Measurements from ENCODE around the gene HOMER1.
A peak's percentile ranks its signal among the peaks of the same experiment; 100 is the strongest.

The HOMER1 gene

DNA sequence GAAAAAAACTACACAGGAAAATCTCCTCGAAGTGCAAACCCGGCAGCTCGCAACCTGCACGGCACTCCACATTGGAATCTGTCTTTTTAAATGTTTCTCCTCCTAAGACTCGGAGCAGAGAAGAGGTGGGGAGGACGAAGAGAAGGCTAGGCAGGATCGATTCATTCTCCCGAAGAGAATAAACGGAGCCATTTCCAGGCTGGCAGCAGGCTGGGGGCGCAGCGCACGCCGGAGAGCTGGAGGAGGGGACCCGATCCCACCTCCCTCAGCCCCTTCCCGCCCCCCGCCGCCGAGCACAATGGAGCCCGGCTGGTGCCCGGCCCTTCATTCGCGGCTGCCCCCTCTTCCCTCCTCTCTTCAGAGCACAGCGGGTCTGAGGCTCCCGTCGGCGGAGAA lies 628 bp downstream of the HOMER1 start:
- Histone ChIP-seq H3K4me2 (ENCODE audit: low read length) (peak overlapping the region; percentile 86), H4K20me1 (ENCODE audit: insufficient read depth, low read length) (no peaks in the 10 kb centered on the region), H3K9ac (ENCODE audit: low read length) (peak overlapping the region; percentile 73), H3K4me1 (ENCODE audit: low read length) (peaks cover 28% of the 10 kb centered on the region), H2AFZ (ENCODE audit: low read depth, low read length) (peak overlapping the region; percentile 77; the same call in 1 of the 2 replicates), H3K27me3 (ENCODE audit: low read depth, low read length) (no peaks in the 10 kb centered on the region), H3K36me3 (replicated peaks; ENCODE audit: low read depth, low read length) (no peaks in the 10 kb centered on the region), H3K79me2 (ENCODE audit: low read length) (peaks cover 41% of the 10 kb centered on the region), H3K4me3 (ENCODE audit: low read length) (peak overlapping the region; percentile 78), H3K9me3 (ENCODE audit: insufficient read depth, low read length) (no peaks in the 10 kb centered on the region), H3K27ac (ENCODE audit: low read length) (0 out of 2 replicates have a peak overlapping the region, but pooled peaks have one; percentile 73)
- TF ChIP-seq, protein P1, sequence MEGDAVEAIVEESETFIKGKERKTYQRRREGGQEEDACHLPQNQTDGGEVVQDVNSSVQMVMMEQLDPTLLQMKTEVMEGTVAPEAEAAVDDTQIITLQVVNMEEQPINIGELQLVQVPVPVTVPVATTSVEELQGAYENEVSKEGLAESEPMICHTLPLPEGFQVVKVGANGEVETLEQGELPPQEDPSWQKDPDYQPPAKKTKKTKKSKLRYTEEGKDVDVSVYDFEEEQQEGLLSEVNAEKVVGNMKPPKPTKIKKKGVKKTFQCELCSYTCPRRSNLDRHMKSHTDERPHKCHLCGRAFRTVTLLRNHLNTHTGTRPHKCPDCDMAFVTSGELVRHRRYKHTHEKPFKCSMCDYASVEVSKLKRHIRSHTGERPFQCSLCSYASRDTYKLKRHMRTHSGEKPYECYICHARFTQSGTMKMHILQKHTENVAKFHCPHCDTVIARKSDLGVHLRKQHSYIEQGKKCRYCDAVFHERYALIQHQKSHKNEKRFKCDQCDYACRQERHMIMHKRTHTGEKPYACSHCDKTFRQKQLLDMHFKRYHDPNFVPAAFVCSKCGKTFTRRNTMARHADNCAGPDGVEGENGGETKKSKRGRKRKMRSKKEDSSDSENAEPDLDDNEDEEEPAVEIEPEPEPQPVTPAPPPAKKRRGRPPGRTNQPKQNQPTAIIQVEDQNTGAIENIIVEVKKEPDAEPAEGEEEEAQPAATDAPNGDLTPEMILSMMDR (IDR thresholded peaks at IDR 0.05; ENCODE audit: low read depth, low read length) = no peak
- no peak for TF ChIP-seq EZH2phosphoT487 (IDR thresholded peaks at IDR 0.05; ENCODE audit: low read depth)

DNA sequence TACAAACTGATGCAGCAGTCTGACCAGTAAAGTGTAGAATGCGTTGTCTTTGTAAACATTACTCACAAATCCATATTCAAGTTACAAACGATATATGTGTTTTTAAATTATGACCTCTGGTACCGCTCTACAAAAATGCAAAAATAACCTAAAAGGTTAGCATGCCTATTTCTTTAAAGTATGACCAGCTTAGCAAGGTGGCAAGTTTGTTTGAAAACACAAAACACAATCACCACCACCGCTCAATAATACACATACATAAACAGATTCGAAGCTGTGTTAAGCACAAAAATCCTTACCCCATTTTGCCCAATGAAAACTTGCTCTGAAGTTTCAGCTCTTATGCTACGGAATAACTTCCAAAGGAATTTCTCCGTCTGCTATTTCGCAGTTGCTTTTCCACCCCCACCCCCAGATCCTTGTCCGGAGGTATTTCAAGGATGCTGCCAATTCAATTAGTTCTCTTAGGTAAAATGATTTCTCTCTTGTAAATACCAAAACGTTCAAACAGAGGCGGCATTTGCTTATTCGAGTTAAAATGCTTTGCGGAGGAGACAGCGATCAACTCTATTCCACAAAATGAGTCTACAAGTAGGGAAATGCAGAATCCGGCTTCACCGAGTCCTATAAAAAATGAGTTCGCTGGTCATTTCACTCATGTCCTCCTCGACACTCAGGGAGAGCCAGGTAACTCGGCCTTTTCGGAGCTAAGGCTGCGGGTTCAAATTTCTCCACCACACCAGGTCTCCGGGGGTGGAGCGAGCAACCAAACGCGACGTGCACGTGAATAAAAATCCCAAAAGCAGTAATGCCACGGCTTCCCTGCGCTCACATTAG lies 1.2 kb downstream of the HOMER1 start:
- no peaks in the 10 kb centered on the region for H3K9me3 ChIP-seq (ENCODE audit: insufficient read depth, low read length)
- no peaks in the 10 kb centered on the region for H4K20me1 ChIP-seq (ENCODE audit: insufficient read depth, low read length)
- H3K4me2 ChIP-seq (ENCODE audit: low read length) = peak overlapping the region; percentile 86
- no peaks in the 10 kb centered on the region for H3K36me3 ChIP-seq (replicated peaks; ENCODE audit: low read depth, low read length)
- H3K79me2 ChIP-seq (ENCODE audit: low read length) = peaks cover 41% of the 10 kb centered on the region
- H2AFZ ChIP-seq (ENCODE audit: low read depth, low read length) = no peak overlapping the region
- H3K27me3 ChIP-seq (ENCODE audit: low read depth, low read length) = no peaks in the 10 kb centered on the region
- no peak overlapping the region for H3K27ac ChIP-seq (ENCODE audit: low read length)
- peak overlapping the region; percentile 78 for H3K4me3 ChIP-seq (ENCODE audit: low read length)
- TF ChIP-seq, protein P1 (IDR thresholded peaks at IDR 0.05; ENCODE audit: low read depth, low read length) = no peak
- TF ChIP-seq EZH2phosphoT487 (IDR thresholded peaks at IDR 0.05; ENCODE audit: low read depth) = no peak
- H3K9ac ChIP-seq (ENCODE audit: low read length) = peak overlapping the region; percentile 73
- H3K4me1 ChIP-seq (ENCODE audit: low read length) = peaks cover 26% of the 10 kb centered on the region

DNA sequence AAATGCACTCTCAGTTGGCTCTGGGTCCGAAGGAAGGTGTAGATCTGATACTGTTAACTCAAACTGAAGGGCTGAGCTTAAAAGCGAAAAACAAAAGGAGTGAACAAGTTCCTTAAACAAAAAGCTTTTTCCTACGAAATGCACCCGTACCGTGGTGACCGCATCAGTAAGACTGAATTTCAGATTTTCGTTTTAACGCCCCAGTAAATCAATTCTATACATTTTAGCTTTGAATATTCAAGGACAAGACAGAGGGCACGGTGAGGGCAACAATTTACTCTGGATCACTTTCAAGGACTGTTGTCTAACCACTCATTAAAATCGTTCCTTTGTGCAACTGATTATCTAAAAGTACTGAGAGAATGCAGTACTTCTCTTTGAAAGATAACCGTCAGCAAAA lies 1.9 kb downstream of the HOMER1 start:
- H3K27me3 ChIP-seq (ENCODE audit: low read depth, low read length) = no peaks in the 10 kb centered on the region
- H3K36me3 ChIP-seq (replicated peaks; ENCODE audit: low read depth, low read length) = no peaks in the 10 kb centered on the region
- no peaks in the 10 kb centered on the region for H3K9me3 ChIP-seq (ENCODE audit: insufficient read depth, low read length)
- H3K4me2 ChIP-seq (ENCODE audit: low read length) = peak overlapping the region; percentile 86
- H2AFZ ChIP-seq (ENCODE audit: low read depth, low read length) = no peak overlapping the region
- no peak for TF ChIP-seq EZH2phosphoT487 (IDR thresholded peaks at IDR 0.05; ENCODE audit: low read depth)
- TF ChIP-seq, protein P1 (IDR thresholded peaks at IDR 0.05; ENCODE audit: low read depth, low read length) = no peak
- peaks cover 44% of the 10 kb centered on the region for H3K79me2 ChIP-seq (ENCODE audit: low read length)
- H3K4me1 ChIP-seq (ENCODE audit: low read length) = peaks cover 20% of the 10 kb centered on the region
- H3K4me3 ChIP-seq (ENCODE audit: low read length) = peak overlapping the region; percentile 78
- no peak overlapping the region for H3K9ac ChIP-seq (ENCODE audit: low read length)
- H4K20me1 ChIP-seq (ENCODE audit: insufficient read depth, low read length) = no peaks in the 10 kb centered on the region
- no peak overlapping the region for H3K27ac ChIP-seq (ENCODE audit: low read length)

DNA sequence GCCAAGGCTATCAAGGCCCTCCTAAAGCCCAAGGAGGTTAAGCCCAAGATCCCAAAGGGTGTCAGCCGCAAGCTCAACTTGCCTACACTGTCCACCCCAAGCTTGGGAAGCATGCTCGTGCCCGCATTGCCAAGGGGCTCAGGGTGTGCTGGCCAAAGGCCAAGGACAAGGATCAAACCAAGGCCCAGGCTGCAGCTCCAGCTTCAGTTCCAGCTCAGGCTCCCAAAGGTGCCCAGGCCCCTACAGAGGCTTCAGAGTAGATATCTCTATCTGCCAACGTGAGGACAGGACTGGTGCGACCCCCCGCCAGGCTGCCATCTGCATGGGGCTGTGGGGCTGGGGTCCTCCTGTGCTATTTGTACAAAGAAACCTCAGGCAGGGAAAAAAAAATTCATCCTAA lies 3.3 kb downstream of the HOMER1 start:
- Histone ChIP-seq H3K9ac (ENCODE audit: low read length) (no peak overlapping the region), H3K4me2 (ENCODE audit: low read length) (no peak overlapping the region), H3K4me1 (ENCODE audit: low read length) (peaks cover 18% of the 10 kb centered on the region), H4K20me1 (ENCODE audit: insufficient read depth, low read length) (no peaks in the 10 kb centered on the region), H3K36me3 (replicated peaks; ENCODE audit: low read depth, low read length) (no peaks in the 10 kb centered on the region), H3K9me3 (ENCODE audit: insufficient read depth, low read length) (no peaks in the 10 kb centered on the region), H3K79me2 (ENCODE audit: low read length) (peaks cover 44% of the 10 kb centered on the region), H2AFZ (ENCODE audit: low read depth, low read length) (no peak overlapping the region), H3K27ac (ENCODE audit: low read length) (no peak overlapping the region), H3K27me3 (ENCODE audit: low read depth, low read length) (no peaks in the 10 kb centered on the region), H3K4me3 (ENCODE audit: low read length) (no peak overlapping the region)
- no peak for TF ChIP-seq EZH2phosphoT487 (IDR thresholded peaks at IDR 0.05; ENCODE audit: low read depth)
- TF ChIP-seq, protein P1 (IDR thresholded peaks at IDR 0.05; ENCODE audit: low read depth, low read length) = no peak

All from OCI-LY3 (cell line).